Naive thymus-derived CD4-positive, alpha-beta T cell (primary cell): ENCODE results near the gene CAMP. TPM values are rescaled to one million over a fixed set of nuclear protein-coding genes. Genes with fewer than 3 reads are reported as not detected.
A peak's percentile ranks its signal among the peaks of the same experiment; 100 is the strongest.

Experiments used
- ATAC-seq: fragments of 150-1000 bp; cut with Tn5 transposase; 2 replicates; pipeline ENCODE4 v1.10.0; 2021; ENCODE audit warnings: mild to moderate bottlenecking, moderate library complexity
- CTCF ChIA-PET: fragments of 350-600 bp; sonication (Branson Sonifier 250); formaldehyde crosslinking; loops from one replicate; lab custom pipeline; 2021; ENCODE audit warnings: antibody characterized with exemption; lab: Charles Lee
- POLR2A ChIA-PET: fragments of 350-600 bp; sonication (Branson Sonifier 250); formaldehyde crosslinking; loops from one replicate; lab custom pipeline; 2021; ENCODE audit warnings: antibody characterized with exemption, inconsistent platforms; lab: Charles Lee
- DNase-seq, 9 donors: peaks; one replicate each; pipeline versions ENCODE4 v3.0.0 to v3.0.0-alpha.2; 2020 to 2022; ENCODE audit warnings: mixed read lengths in 1 of 9
- H3K27ac ChIP-seq: one replicate; pipeline ENCODE4 v1.7.0; 2013; ENCODE audit warnings: mild to moderate bottlenecking, low read depth, low read length, moderate library complexity
- H3K27me3 ChIP-seq, 2 donors: one replicate each; pipeline ENCODE4 v1.7.0; 2013; ENCODE audit warnings: low read length in 2 of 2, mild to moderate bottlenecking in 2 of 2, moderate library complexity in 2 of 2; ENCODE audit not compliant: control insufficient read depth in 2 of 2, insufficient read depth in 2 of 2
- H3K36me3 ChIP-seq, 3 experiments: 1 replicate in 2 of 3; 2 replicates in 1 of 3; pipeline ENCODE4 v1.7.0; 2013; ENCODE audit warnings: low read length in 3 of 3, mild to moderate bottlenecking in 3 of 3, moderate library complexity in 1 of 3; ENCODE audit not compliant: insufficient read depth in 3 of 3, control insufficient read depth in 2 of 3
- H3K4me1 ChIP-seq, 2 donors: one replicate each; pipeline ENCODE4 v1.7.0; 2013; ENCODE audit warnings: low read length in 2 of 2, mild to moderate bottlenecking in 2 of 2, moderate library complexity in 1 of 2; ENCODE audit not compliant: control insufficient read depth in 2 of 2, insufficient read depth in 2 of 2
- H3K4me3 ChIP-seq: 2 replicates; pipeline ENCODE4 v1.7.0; 2013; ENCODE audit warnings: mild to moderate bottlenecking, low read length
- H3K9me3 ChIP-seq, 3 experiments: 1 replicate in 2 of 3; 2 replicates in 1 of 3; pipeline ENCODE4 v1.7.0; 2013; ENCODE audit warnings: low read length in 3 of 3; ENCODE audit not compliant: control insufficient read depth in 2 of 3
- H3K27ac Mint-ChIP-seq, 9 donors: one replicate each; pipeline ENCODE4 v1.8.0; 2020 to 2022; ENCODE audit warnings: mixed read lengths in 9 of 9, mild to moderate bottlenecking in 8 of 9, moderate library complexity in 5 of 9, inconsistent platforms in 2 of 9
- H3K27me3 Mint-ChIP-seq, 5 donors: one replicate each; pipeline ENCODE4 v1.8.0; 2021 to 2022; ENCODE audit warnings: mixed read lengths in 5 of 5, mild to moderate bottlenecking in 1 of 5
- H3K36me3 Mint-ChIP-seq, 5 donors: one replicate each; pipeline ENCODE4 v1.8.0; 2020 to 2022; ENCODE audit warnings: mixed read lengths in 5 of 5, mild to moderate bottlenecking in 3 of 5, inconsistent platforms in 1 of 5
- H3K4me1 Mint-ChIP-seq, 7 donors: one replicate each; pipeline ENCODE4 v1.8.0; 2020 to 2022; ENCODE audit warnings: mixed read lengths in 7 of 7, mild to moderate bottlenecking in 3 of 7, inconsistent platforms in 1 of 7
- H3K4me3 Mint-ChIP-seq, 10 donors: one replicate each; pipeline ENCODE4 v1.8.0; 2020 to 2022; ENCODE audit warnings: mild to moderate bottlenecking in 10 of 10, mixed read lengths in 10 of 10, moderate library complexity in 6 of 10, inconsistent platforms in 2 of 10
- H3K9me3 Mint-ChIP-seq, 11 donors: one replicate each; pipeline ENCODE4 v1.8.0; 2020 to 2022; ENCODE audit warnings: mixed read lengths in 11 of 11, mild to moderate bottlenecking in 4 of 11, inconsistent platforms in 1 of 11, moderate library complexity in 1 of 11
- intact Hi-C, 2 donors: fragments of 100-400 bp; cut with micrococcal nuclease; formaldehyde crosslinking; loops; one replicate each; pipeline ENCODE4 v1.15.1; 2023
- polyA plus RNA-seq, 2 donors: library from polyadenylated mRNA; unstranded; fragments of 300-500 nt; fragmentation: Illumina TruSeq; gene quantifications; one replicate each; pipeline ENCODE4 v1.2.3, GENCODE V29; 2021
- total RNA-seq, 6 experiments: library from RNA in 5 of 6; stranded (reverse) in 5 of 6; gene quantifications; 1 replicate in 5 of 6; 2 replicates in 1 of 6; pipeline ENCODE4 v1.2.3 and lab custom pipeline; 2021 to 2026

Gene CAMP
- total and polyA plus RNA-seq, 7 experiments from 2014 or later: 0.54 TPM; not detected in 6

- Mint-ChIP-seq H3K36me3 (peaks cover 0 to 13% (median 0%) of the 10 kb centered on the region in 5 donors), H3K27ac (no peak overlapping the region), H3K4me3 (no peak overlapping the region), H3K27me3 (peaks cover 6 to 12% (median 9%) of the 10 kb centered on the region in 5 donors), H3K4me1 (peaks cover 6 to 22% (median 13%) of the 10 kb centered on the region in 7 donors), H3K9me3 (no peaks in the 10 kb centered on the region)
- Histone ChIP-seq H3K4me3 (no peak overlapping the region), H3K36me3 (no peaks in the 10 kb centered on the region), H3K9me3 (no peaks in the 10 kb centered on the region), H3K4me1 (peaks cover 4 to 6% of the 10 kb centered on the region in 2 donors), H3K27me3 (no peaks in the 10 kb centered on the region), H3K27ac (no peak overlapping the region)
- POLR2A ChIA-PET: interaction anchor here (1.1 kb wide), 1 partner anchor 251 kb away, joined by 3 read pairs; no protein-coding TSS in a partner anchor
- no peak for ATAC-seq
- intact Hi-C loops: no loop called here
- CTCF ChIA-PET: no interaction called here
- DNase-seq: no peak
Measured at GRCh38 chr3:48190911-48191310, 32.4 kb upstream of the CAMP start.

DNA sequence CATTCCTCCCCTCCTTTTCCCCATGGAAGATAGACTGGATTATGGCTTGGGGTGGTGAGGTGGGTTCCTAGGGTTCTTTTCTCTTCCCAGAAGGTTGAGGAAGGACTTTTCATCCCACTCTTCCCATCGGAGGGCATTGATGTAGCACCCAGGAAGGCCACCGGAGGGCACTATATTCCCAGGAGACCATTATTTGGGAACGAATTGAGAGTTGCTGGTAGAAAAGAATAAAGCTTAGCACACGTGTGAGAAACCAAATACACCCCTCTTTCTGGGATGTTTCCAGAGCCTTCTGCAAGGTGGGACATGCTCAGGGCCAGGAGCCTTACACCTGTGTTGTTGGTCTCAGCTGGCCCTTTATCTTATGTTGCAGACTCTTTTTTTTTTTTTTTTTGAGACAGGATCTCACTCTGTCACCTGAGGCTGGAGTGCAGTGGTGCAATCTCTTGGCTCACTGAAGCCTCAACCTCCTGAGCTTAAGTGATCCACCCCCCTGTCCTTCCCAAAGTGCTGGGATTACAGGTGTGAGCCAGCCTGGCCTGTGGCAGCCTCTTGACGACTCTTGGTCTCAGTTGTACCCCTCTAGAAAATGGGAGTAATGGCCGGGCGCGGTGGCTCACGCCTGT is 28.7 kb upstream of the CAMP start:
- ChIA-PET POLR2A (no interaction called here), CTCF (interaction anchor here (0.6 to 1.0 kb wide), 2 partner anchors 105 to 242 kb away, joined by 3 to 4 read pairs; no protein-coding TSS in a partner anchor)
- Mint-ChIP-seq H3K36me3 (no peaks in the 10 kb centered on the region), H3K4me1 (peaks cover 0 to 5% (median 0%) of the 10 kb centered on the region in 7 donors), H3K9me3 (no peaks in the 10 kb centered on the region), H3K27me3 (peaks cover 0 to 13% (median 0%) of the 10 kb centered on the region in 5 donors), H3K27ac (no peak overlapping the region), H3K4me3 (no peak overlapping the region)
- ATAC-seq (peak; percentile 51), DNase-seq (peak in 1 of 9 donors; percentile 34)
- Histone ChIP-seq H3K27me3 (no peaks in the 10 kb centered on the region), H3K4me3 (no peak overlapping the region), H3K9me3 (no peaks in the 10 kb centered on the region), H3K36me3 (no peaks in the 10 kb centered on the region), H3K4me1 (no peaks in the 10 kb centered on the region), H3K27ac (no peak overlapping the region)
- intact Hi-C loops: no loop called here

DNA sequence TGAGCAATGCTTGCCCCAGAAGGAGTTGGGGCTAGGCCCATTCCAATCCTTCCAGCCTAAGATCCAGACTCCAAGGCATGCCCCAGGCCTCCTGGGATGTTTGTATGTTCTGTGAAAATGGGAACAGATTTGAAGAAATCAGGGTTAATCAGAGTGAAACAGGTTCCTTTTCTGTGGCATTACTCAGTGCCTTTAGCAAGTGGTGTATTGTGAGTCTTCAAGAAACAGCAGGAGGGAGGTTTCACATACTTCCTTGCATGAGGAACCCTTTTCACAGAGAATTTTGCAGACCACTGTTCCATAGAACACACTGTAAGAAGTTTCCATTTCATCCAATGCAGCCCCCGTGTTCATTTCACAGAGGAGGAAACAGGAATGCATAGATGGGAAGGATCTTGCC is 26.7 kb upstream of the CAMP start:
- Mint-ChIP-seq H3K27me3 (peaks cover 0 to 13% (median 0%) of the 10 kb centered on the region in 5 donors), H3K9me3 (no peaks in the 10 kb centered on the region), H3K4me1 (peaks cover 0 to 5% (median 0%) of the 10 kb centered on the region in 7 donors), H3K36me3 (no peaks in the 10 kb centered on the region), H3K27ac (no peak overlapping the region), H3K4me3 (no peak overlapping the region)
- intact Hi-C loops: no loop called here
- DNase-seq: no peak
- Histone ChIP-seq H3K27ac (no peak overlapping the region), H3K9me3 (no peaks in the 10 kb centered on the region), H3K4me1 (no peaks in the 10 kb centered on the region), H3K4me3 (no peak overlapping the region), H3K36me3 (no peaks in the 10 kb centered on the region), H3K27me3 (no peaks in the 10 kb centered on the region)
- no peak for ATAC-seq
- ChIA-PET CTCF (no interaction called here), POLR2A (no interaction called here)

DNA sequence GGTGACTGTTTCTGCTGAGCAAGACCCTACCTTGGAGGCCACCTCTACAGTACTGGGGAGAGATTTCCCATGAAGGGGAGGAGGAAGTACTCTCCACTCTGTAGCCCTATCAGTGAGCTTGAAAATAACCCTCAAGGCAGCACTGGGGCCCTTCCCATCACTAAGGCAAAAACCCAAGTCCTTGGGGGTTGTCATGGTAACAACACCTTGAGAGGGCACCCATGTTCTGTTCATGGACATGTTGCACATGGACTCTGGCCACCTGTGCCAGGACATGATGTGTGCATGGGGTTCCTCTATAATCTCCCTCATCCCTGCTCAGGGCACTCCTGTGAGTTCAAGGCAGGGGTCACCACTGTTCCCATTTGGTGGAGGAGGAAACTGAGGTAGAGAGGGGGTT is 24.2 kb upstream of the CAMP start:
- Mint-ChIP-seq H3K27me3 (peaks cover 0 to 8% (median 0%) of the 10 kb centered on the region in 5 donors), H3K36me3 (no peaks in the 10 kb centered on the region), H3K27ac (no peak overlapping the region), H3K9me3 (no peaks in the 10 kb centered on the region), H3K4me1 (peaks cover 0 to 5% (median 0%) of the 10 kb centered on the region in 7 donors), H3K4me3 (no peak overlapping the region)
- DNase-seq (no peak), ATAC-seq (no peak)
- POLR2A ChIA-PET: no interaction called here
- Histone ChIP-seq H3K9me3 (no peaks in the 10 kb centered on the region), H3K4me1 (no peaks in the 10 kb centered on the region), H3K27ac (no peak overlapping the region), H3K27me3 (no peaks in the 10 kb centered on the region), H3K36me3 (no peaks in the 10 kb centered on the region), H3K4me3 (no peak overlapping the region)
- intact Hi-C loops: no loop called here
- CTCF ChIA-PET: no interaction called here

DNA sequence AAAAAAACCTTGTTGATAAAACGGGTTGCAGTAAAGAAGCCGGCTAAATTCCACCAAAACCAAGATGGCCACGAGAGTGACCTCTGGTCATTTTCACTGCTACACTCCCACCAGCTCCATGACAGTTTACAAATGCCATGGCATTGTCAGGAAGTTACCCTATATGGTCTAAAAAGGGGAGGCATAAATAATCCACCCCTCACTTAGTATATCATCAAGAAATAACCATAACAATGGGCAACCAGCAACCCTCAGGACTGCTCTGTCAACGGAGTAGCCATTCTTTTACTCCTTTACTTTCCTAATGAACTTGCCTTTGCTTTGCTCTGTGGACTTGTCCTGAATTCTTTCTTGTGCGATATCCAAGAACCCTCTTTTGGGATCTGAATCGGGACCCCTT is 20.7 kb upstream of the CAMP start:
- no peak for ATAC-seq
- no peaks in the 10 kb centered on the region for H3K4me1 Mint-ChIP-seq
- ChIA-PET CTCF (no interaction called here), POLR2A (no interaction called here)
- no peak overlapping the region for H3K4me3 Mint-ChIP-seq
- H3K4me3 ChIP-seq: no peak overlapping the region
- H3K27ac Mint-ChIP-seq: no peak overlapping the region
- H3K9me3 ChIP-seq: no peaks in the 10 kb centered on the region
- no peak for DNase-seq
- no peaks in the 10 kb centered on the region for H3K27me3 ChIP-seq
- no peaks in the 10 kb centered on the region for H3K36me3 ChIP-seq
- H3K36me3 Mint-ChIP-seq: no peaks in the 10 kb centered on the region
- intact Hi-C loops: no loop called here
- no peaks in the 10 kb centered on the region for H3K4me1 ChIP-seq
- H3K27ac ChIP-seq: no peak overlapping the region
- H3K27me3 Mint-ChIP-seq: no peaks in the 10 kb centered on the region
- H3K9me3 Mint-ChIP-seq: no peaks in the 10 kb centered on the region

DNA sequence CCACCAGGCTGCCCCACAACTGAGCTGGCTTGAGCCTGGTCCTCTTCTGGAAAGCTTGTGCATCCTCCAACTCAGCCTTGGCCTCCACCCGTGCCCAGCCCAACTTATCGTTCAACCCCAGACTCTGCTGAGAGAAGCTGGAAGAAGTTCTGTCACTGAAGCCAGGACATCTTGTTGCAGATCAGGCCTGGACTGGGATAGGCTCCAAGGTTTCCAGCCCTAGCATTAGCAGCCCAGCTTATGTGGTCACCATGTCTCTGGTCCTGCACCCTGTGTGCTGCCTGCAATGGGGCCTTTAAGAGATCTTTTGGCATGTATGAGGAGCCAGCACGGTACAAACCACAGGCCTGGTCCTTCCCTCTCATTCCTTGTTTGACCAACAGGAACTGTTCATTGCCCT is 15.2 kb upstream of the CAMP start:
- Histone ChIP-seq H3K27ac (no peak overlapping the region), H3K4me1 (no peaks in the 10 kb centered on the region), H3K36me3 (no peaks in the 10 kb centered on the region), H3K9me3 (no peaks in the 10 kb centered on the region), H3K4me3 (no peak overlapping the region), H3K27me3 (no peaks in the 10 kb centered on the region)
- peaks cover 0 to 3% (median 0%) of the 10 kb centered on the region in 11 donors for H3K9me3 Mint-ChIP-seq
- CTCF ChIA-PET: no interaction called here
- no peak overlapping the region for H3K27ac Mint-ChIP-seq
- no peaks in the 10 kb centered on the region for H3K4me1 Mint-ChIP-seq
- no peaks in the 10 kb centered on the region for H3K36me3 Mint-ChIP-seq
- ATAC-seq (no peak), DNase-seq (no peak)
- POLR2A ChIA-PET: no interaction called here
- peaks cover 0 to 2% (median 0%) of the 10 kb centered on the region in 5 donors for H3K27me3 Mint-ChIP-seq
- no peak overlapping the region for H3K4me3 Mint-ChIP-seq
- intact Hi-C loops: no loop called here

DNA sequence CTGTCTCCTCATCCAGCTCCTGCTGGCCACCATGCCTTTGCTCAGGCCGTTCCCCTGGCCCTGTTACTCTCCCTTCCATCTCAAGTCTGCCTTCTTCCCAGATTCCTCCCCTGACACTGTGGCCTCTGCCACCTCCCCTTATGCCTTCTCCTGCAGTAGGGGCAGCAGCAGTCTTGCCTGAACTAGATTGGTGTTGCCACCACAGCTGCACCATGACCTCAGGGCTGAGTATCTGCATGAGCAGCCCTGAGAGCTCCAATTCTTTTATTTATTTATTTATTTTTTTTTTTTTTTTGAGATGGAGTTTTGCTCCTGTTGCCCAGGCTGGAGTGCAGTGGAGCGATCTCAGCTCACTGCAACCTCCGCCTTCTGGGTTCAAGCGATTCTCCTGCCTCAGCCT is 13.8 kb upstream of the CAMP start:
- DNase-seq: no peak
- intact Hi-C loops: no loop called here
- ATAC-seq: no peak
- Mint-ChIP-seq H3K4me1 (no peaks in the 10 kb centered on the region), H3K36me3 (no peaks in the 10 kb centered on the region), H3K27ac (no peak overlapping the region), H3K9me3 (peaks cover 0 to 3% (median 0%) of the 10 kb centered on the region in 11 donors), H3K4me3 (no peak overlapping the region), H3K27me3 (peaks cover 0 to 2% (median 0%) of the 10 kb centered on the region in 5 donors)
- POLR2A ChIA-PET: no interaction called here
- no peak overlapping the region for H3K27ac ChIP-seq
- no peak overlapping the region for H3K4me3 ChIP-seq
- H3K36me3 ChIP-seq: no peaks in the 10 kb centered on the region
- no peaks in the 10 kb centered on the region for H3K27me3 ChIP-seq
- no peaks in the 10 kb centered on the region for H3K4me1 ChIP-seq
- CTCF ChIA-PET: no interaction called here
- H3K9me3 ChIP-seq: no peaks in the 10 kb centered on the region
